Breast epithelium (tissue), 3 donors: Measurements from ENCODE around the gene SERPINB2.

Experiments
- CTCF ChIP-seq, 3 donors: fragments of 450-650 bp; IDR thresholded peaks; one replicate each; pipeline ENCODE4 v1.5.1; 2016 to 2017; ENCODE audit warnings: antibody characterized with exemption in 3 of 3, mild to moderate bottlenecking in 3 of 3, moderate library complexity in 3 of 3
- POLR2A ChIP-seq: fragments of 450-650 bp; IDR thresholded peaks from one replicate; pipeline ENCODE4 v1.6.1; 2016; ENCODE audit warnings: antibody characterized with exemption, mild to moderate bottlenecking, moderate library complexity

GRCh38 chr18:63859781-63860475 lies 27.6 kb upstream of the SERPINB2 start:
- TF ChIP-seq CTCF (IDR thresholded peaks at IDR 0.05), result no peak
- no peak for TF ChIP-seq POLR2A
